SIG-M5 treated with dmso at 0.1 percent for 504 hours (cell line): Measurements from ENCODE around the gene STAT5B.
A peak's percentile ranks its signal among the peaks of the same experiment; 100 is the strongest.

Source experiments
- DNase-seq: peaks from one replicate; lab custom pipeline; 2025; ENCODE audit not compliant: unreplicated experiment; lab: John Stamatoyannopoulos, UW

The STAT5B gene

DNA sequence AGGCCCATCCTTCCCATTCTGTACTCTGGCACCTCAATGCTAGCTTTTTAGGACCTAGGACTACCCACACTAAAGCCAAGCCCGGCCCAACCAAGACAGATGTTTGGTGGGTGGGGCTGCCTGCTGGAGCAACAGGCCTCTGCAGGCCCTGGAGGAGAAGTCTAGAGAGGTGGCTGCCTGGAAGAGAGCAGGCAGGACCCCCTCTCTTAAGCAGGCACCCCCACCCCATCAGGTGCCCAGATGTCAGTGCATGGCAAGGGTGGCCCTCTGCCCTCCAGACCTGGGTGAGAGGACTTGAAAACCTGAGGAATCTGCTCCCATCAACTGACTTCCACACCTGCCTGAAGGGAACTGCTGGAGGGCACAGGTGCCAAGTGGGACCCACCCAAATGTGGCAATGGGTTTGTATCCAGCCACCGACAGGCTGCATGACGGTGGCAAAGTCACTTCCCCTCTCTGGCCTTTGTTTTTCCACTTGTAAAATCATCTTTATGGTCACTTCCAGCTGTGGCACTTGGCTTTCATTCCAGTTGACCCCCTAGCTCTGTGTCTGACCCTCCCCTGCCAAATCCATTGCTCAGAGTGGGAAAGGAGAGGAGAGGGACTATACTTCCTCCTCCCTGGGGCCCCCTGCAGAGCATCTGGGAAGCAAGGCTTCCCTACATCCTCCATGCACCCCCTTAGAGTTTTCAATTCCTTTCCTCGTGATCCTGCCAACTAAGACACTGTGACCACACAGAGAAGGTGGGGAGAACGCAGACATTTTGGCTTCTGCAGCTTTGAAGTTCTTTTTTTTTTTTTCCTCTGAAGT lies 10.4 kb upstream of the STAT5B start:
- DNase-seq, result no peak

DNA sequence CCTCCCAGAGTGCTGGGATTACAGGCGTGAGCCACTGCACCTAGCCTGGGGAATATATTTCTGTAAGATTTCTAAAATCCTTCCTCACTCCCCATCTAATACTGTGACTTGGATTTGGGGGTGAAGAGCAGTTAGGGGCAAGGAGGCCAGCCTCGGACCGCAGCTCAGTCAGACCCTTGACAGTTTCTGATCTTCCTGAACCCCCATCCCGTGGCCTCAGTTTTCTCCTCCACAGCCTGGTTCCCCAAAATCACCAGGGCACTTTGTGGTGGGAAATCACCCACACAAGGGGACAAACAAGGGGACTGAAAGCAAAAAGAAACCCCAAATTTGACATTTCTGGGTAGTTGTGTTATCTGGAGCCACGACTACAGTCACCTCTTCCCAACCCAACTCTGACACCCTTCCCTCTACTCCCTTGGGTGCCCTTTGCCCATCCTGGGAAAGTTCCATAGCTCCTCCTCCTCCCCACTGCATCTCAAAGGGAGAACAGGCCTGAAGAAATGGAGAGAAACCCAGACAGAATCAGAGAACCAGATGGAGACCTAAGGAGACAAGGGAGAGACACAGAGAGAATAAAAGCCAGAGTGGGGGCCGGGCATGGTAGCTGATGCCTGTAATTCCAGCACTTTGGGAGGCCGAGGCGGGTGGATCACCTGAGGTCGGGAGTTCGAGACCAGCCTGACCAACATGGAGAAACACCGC lies 9.3 kb upstream of the STAT5B start:
- DNase-seq, result no peak

DNA sequence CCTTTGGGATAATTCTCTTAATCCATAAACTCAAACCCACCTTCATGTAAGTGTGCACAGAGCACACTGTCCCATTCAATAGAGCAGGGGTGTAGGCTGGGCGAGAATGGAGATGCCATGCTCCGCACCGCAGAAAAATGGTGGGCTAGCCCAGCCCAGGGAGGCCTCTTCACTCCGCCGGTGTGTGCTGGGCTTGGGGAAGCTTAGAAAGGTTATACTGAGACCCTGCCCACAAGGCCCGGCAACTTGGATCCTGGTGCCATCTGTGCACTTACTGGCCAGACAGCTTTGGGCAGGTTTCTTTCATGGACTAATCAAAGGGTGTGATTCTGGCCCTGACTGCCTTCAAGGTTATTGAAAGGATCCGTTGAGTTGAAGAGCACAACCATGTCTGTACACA lies 8.4 kb upstream of the STAT5B start:
- no peak for DNase-seq

DNA sequence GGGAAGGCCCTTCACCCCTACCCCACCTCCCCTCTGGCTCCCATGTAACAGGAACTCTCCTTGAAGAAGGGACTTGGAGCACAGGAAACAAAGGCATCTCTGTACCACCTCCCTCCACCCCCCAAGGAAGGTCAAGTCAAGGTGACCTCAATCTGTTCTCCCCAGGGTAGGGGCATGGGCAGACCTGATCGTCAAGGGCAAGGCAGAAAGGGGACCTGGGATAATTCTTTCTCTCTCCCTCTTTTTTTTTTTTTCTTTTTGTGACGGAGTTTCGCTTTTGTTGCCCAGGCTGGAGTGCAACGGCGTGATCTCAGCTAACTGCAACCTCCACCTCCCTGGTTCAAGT lies 7.8 kb upstream of the STAT5B start:
- DNase-seq, result no peak

DNA sequence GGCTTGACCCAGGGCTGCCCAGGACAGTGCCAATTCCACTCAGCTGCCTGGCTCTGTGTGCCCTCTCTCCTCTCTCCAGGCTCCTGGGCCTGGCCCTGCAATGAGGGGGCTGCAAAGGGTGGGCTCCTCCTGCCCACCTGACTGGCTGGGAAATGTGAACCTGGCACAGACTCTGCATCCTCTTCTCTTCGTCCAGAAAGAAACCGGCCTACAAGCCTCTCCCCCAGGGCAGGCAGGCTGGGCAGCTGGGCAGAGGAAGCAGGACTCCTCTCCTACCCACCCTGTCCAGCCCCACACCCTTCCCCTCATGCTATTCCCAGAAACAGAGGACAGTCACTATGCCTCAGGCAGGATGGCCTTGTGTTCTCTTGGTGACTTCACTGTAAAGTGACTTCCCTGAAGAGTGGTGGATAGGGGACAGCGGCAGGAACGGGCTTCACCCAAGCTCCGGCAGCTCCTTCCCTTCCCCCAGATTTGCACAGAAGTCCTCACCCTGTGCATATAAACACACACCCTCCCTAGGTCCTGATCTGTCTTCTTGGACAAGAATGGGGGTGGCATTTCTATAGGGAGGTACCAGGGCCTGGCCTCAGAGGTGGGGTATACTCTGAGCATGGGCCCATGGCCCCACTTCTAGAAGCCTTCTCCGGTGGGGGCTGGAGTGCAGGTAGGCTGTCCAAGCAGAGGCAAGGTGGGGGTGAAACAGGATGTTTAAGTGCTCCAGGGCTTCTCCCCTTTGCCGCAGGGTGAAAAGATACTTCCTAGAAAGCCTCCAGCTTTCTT lies 7.2 kb upstream of the STAT5B start:
- DNase-seq, result no peak

DNA sequence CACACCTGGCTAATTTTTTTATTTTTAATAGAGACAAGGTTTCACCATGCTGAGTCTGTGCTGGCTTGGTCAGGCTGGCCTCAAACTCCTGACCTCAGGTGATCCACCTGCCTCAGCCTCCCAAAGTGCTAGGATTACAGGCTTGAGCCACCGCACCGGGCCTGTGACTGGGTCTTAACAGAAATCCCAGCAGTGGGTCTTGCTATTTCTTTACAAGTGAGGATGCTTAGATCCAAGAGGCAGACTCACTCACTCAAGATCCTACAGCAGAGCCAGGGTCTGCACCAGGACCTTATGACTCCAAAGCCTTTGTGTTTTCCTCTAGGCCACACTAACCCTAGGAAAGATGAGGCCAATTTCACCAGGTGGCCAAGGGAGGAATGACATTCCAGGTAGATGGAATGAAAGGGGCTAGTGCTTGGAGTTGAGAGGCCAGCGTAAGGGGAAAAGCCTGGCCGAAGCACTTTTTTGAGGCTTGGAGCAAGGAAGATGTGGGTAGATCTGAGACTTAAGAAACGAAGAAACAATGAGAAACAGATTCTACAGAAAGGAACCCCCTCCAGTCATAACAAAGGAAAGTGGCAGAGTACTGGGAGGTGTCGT lies 6.4 kb upstream of the STAT5B start:
- no peak for DNase-seq

DNA sequence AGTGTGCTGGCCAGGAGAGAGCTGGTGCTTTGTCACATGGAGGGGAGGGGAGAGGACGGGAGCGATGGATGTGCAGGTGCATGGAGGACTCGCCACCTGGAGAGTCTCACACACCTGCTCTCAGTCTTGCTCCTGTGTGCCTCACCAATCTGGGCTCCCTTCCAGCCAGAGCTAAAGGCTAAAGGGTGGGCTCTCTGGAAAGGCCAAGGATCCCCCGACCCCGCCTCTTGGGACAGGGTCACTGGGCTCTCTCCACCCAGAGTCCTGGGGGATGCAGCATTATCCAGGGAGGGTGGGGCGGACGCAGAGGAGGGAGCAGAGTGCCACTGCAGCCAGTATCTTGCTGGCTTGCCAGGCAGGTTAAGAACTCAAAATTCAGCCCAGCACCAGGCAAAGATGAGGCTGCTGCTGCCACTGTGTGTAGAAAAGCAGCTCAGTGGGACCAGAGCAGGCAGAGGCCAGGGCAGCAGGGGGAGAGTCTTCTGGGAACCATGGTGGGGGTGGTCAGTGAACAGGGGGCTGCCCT lies 5.4 kb upstream of the STAT5B start:
- DNase-seq, result no peak

DNA sequence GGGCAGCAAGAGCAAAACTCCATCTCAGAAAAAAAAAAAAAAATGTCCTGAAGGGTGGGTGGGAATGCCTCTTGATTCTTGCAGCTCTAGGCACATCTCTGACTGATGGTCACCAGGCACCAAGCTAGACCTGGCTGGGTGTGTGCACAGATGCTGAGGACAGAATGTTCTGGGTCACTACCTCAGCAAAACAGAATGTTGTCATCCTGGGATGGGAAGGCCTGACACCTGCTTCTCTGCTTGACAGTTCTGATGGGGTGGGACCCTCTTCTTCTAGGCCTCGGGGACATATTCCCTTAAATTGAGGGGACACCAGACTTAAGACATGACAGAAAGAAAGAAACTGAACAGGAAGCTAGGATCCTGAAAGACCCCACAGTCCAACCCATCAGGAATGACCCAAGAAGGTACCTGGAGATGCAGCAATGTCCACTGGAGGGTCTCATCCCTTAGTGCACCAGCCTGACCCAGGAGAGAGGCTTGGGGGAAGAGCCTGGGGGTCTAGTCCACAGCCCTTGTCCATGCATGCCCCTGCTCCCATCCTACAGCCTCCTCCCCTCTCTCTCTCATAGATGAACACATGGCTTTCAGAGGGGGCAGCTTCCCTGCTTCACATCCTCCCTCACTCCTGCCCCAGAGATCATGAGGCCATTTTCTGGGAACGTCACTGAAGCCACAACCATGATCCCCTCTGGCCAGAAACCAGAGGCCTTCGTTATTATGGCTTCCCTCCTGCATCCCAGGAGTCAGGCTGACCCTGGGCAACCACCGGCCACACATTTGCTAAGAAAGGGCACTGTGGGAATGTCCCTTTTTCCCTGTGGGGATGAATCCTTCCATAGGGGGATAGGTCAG lies 3.8 kb upstream of the STAT5B start:
- DNase-seq, result no peak

DNA sequence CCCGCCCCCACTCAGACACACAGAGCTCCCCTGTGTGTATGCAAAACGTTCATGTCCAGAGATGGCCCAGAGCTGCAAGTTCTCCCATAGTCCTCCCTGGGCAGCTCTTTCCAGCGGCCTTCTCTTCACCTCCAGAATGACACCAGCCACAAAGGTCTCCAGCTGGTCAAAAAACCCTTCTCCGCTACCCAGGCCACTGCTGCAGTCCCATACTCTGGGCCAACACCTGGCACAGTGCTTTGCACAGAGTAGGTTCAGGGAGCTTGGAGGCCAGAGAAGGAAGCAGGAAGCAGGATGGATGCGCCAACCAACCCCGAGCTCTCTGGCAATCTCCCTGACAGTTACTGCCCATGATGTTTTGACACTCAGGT lies 1.1 kb upstream of the STAT5B start:
- DNase-seq, result no peak

DNA sequence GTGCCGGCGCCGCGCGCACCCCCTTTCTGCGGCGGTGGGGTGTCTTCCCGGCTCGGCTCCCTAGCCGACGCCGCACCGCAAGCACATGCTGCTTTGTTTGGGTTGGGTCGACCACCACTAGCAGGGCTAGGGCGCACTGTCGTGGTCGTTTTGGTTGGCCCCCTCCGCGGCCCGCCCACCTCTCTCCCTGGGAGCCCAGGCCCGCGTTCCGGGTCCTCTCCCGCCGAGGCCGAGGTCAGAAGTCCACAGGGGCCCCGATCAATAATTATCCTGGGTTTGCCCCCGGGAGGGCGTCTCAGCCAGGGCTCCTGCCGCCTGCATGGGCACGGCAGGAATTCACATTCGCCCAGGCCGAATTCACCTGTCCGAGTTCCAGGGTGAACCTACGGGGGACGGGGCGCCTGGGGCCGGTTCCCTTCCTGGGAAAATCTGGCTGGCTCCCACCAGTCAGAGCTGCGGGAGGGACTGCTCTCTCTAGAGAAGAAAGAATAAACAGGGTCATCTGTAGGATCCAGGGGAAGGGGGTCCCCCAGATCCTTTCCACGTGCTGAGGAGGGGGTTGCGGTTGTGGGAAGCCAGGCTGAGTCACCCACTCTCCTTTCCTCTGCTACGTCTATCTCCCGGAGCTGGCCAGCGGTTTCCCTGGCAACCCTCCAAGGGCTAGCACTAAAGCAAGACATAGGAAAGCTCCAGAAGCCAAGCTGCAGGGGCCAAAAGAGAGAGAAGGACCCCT lies 584 bp upstream of the STAT5B start:
- DNase-seq, result no peak

DNA sequence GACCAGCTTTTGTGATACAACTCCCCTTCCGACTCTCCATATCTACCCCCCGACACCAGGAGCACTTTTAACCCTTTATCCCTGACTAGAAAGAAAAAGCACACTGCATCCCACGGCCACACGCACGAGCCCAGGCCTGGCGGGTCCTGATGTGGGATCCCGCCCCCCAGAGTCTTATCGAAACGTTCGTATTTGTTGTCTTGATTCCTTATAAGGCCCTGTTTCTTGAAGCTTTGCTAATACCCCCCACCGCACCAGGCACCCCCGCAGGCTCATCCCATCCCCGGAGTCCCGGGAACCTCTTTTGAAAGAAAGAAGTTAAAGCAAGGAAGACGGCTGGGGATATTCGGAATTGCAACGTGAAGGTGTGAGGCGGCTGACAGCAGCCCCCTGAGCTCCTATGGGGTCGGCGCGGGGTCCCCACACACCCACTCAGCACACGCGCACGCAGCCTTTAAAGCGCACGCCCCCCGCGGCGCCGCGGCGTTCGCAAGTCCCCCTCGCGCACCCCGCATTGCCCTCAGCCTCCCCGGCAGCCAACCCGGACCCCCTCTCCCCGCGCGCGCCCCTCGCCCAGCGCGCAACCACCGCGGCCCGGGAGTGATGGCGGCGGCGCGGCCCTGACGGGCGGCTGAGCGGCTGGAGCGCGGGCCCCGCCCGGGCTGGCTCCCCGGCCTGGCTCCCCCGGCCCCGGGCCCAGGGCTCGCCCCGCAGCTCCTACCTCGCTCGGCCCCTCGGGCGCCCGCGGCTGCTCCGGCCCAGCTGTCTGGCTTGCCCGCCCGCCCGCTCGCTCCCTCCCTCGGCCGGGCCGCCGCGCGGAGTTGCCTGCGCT lies 448 bp downstream of the STAT5B start:
- DNase-seq, result peak; percentile 34

DNA sequence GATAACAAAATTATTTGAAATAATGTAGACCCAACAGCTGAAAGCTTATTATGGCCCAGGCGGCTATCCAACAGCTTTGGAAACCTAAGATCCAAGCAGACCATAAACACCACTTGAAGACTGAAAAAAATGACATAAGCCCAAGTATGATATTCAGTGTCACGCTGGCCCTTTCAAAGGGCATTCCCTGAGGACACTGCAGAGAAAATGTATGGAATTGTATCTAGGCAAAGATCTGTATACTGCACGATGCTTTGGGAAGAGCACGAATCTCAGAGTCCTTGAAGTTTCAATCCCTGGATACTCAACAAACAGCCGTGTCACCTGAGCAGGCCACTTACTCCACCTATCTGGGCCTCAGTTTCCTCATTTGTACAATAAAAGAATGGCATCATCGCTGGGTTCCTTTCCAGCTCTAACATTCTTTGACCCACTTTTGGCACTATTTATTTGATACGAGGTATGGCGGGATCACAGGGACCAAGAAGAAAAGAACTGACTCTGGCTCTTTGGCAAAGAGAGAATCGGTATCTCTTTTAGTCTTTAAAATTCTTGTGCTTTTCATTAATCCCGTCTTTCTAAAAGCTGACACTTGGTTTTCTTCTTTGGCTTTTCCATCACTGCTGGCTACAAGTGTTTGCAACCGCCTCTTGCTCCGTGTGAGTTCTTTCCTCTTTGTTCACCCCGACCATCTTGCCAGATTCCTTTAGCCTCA lies 1.2 kb downstream of the STAT5B start:
- DNase-seq, result no peak

DNA sequence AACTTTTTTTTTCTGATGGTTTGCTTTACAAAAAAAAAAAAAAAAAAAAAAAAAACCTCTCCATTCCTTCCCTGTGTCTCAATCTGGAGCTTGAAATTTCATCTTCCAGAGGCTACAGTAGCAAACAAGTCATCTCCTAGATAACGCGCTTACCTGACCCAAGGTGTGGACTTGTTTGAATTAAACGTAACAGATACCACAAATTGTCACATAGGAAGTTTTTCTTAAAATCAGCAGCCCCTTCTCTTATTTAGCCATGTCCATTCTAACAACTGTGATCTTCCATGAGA lies 2.0 kb downstream of the STAT5B start:
- DNase-seq, result no peak

DNA sequence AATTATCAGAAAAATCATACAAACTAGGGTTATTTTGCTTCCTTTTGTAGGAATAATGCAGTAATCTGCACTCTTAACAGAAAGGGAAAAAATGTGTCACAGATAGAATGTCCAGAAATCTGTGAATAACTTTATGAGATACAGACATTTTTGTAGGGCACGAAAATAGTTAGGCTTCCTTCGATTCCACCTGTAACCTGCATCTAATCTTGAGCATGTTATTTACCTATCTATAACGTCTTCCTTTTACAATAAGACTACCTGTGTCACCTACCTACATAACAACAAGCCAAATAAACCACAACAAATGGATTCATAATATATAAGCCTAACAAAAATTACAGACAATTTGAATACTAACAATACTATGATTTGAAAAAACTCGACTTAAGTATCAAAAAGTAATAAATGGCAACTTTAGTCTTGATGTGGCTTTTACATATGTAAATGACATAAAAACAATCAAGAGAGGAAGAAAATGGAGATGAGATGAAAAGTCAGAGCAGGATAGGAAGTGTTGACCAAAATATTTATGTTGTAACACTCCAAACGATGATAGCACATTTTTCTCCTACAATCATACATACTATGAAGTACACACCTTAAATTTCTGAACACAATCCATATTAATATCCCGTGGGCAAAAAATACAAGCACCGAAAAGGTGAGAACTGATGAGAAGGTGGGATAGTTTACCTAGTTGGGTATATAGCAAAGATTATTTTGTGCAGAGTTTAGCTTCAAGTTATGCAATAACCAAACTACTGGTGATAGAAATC lies 2.5 kb downstream of the STAT5B start:
- peak; percentile 29 for DNase-seq

DNA sequence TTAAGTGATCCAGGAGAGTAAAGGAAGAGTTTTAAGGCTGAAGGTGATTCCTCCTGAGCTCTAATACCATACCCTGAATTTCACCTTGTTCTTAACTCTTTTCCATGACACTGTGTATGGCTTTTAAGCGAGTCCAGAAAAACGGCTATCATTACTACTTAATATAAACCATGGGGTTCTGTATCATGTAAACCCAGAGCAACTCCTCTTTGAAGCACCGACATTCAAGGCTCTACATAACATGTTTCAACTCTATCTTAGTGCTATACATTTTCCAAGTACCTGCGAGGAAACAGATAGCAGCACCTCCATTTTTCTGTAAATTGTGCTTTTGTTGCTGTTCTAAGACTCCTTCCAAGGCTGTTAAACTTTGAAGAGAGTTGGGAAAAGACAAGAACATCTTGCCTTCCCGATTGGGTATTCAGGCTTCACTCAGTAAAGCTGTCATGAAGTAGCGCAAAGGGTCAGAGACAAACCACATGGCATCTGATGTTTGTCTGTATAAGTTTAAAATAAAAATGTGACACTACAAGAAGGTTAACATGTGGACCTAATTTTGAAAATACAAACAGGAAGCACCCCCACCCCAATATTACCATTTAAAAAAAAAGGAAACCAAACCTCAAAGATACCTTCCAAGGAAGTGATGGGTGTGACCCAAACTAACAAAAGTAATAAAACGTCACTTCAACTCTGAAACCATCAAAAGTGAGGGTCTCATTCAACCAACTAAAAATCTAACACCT lies 3.9 kb downstream of the STAT5B start:
- no peak for DNase-seq

DNA sequence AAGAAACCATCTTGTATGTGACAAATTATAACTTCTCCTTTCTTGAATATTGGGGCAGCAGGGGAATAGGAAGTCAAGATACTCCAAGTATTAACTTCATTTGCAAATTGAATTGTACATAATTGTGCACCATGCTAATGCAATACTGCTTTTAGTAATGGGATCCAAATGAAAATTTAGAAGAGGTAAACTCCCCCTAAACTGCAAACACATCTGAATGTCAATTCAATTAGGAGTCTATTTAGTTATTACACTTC lies 4.5 kb downstream of the STAT5B start:
- DNase-seq, result no peak

DNA sequence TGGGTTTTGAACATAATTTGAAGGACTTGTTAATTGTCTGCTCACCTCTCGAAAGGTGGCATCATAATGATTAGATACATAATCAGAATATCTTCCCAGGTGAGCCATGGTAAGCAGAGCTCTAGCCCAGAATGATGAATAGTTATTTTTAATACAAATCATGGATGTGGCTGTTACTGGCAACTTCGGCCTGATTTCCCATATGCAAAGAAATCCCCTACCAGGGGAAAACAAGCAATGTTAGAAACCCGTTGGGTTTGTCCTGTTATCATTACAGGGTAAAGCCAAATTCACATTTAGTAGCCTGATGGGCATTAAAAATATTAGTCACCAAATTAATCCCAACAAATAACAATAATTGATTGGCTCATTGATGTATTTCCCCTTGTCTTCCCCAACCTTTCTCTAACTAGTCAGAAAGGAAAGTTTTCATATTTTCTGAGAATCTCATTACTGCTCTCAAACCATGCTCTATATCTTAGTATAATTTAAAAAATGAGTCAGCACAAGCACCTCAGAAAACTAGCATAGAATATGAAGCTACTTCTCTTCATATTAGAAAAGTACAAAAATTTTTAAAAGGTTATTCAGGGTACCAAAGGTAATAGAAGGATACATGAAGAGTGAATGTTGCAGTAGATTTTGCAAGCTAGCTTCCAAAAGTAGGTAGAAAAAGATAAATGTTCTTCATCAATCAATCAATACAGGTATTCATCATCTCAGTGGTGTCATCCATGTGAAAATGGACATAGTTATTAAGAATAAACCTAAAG lies 5.0 kb downstream of the STAT5B start:
- no peak for DNase-seq
